IMR-90 (cell line): ENCODE data around the gene CITED4. TPM values are rescaled to one million over a fixed set of nuclear protein-coding genes. Genes with fewer than 3 reads are reported as not detected.

Experiments used
- ATAC-seq: fragments of 200-7000 bp; cut with Tn5 transposase; 2 replicates; pipeline ENCODE4 v1.9.1; 2020; ENCODE audit warnings: low read depth, mild to moderate bottlenecking, moderate library complexity
- BruUV-seq: library from RNA; stranded (reverse); fragments of 400-500 nt; replicated peaks from 2 replicates; lab custom pipeline; 2021; lab: Mats Ljungman, UMichigan
- CTCF ChIA-PET: fragments of 300-600 bp; formaldehyde crosslinking; extraction: SDS; loops from one replicate; lab custom pipeline; 2021; ENCODE audit warnings: antibody characterized with exemption; lab: Yijun Ruan, JAX
- POLR2A ChIA-PET: fragments of 300-600 bp; sonication (Branson Sonifier 250); formaldehyde crosslinking; loops from one replicate; lab custom pipeline; 2022; ENCODE audit warnings: antibody characterized with exemption; ENCODE audit not compliant: unreplicated experiment; lab: Charles Lee
- DNase-seq: peaks from one replicate; pipeline ENCODE4 v3.0.0; 2013
- H2AFZ ChIP-seq: replicated peaks from 2 replicates; pipeline ENCODE3; 2013; ENCODE audit warnings: low read length, mild to moderate bottlenecking; ENCODE audit not compliant: poor library complexity
- H2AK5ac ChIP-seq: 2 replicates; pipeline ENCODE4 v1.6.1; 2013; ENCODE audit warnings: low read depth, low read length, inconsistent platforms
- H2AK9ac ChIP-seq: replicated peaks from 2 replicates; pipeline ENCODE3; 2013; ENCODE audit warnings: mild to moderate bottlenecking, low read depth, low read length, moderate library complexity; ENCODE audit not compliant: poor library complexity
- H2BK120ac ChIP-seq: 2 replicates; pipeline ENCODE4 v1.6.1; 2013; ENCODE audit warnings: low read depth, low read length, inconsistent platforms
- H2BK15ac ChIP-seq: 3 replicates; pipeline ENCODE4 v1.6.1; 2013; ENCODE audit warnings: low read depth, low read length, inconsistent platforms
- H2BK20ac ChIP-seq: 2 replicates; pipeline ENCODE4 v1.6.1; 2013; ENCODE audit warnings: low read depth, mild to moderate bottlenecking, inconsistent platforms, low read length, moderate library complexity
- H2BK5ac ChIP-seq: 2 replicates; pipeline ENCODE4 v1.6.1; 2013; ENCODE audit warnings: mild to moderate bottlenecking, low read depth, low read length, inconsistent platforms; ENCODE audit not compliant: poor library complexity, severe bottlenecking
- H3K14ac ChIP-seq: replicated peaks from 2 replicates; pipeline ENCODE4 v1.6.1; 2013; ENCODE audit warnings: low read depth, low read length, inconsistent platforms
- H3K18ac ChIP-seq: 2 replicates; pipeline ENCODE4 v1.6.1; 2013; ENCODE audit warnings: low read depth, low read length, control low read depth
- H3K23ac ChIP-seq: 2 replicates; pipeline ENCODE4 v1.6.1; 2013; ENCODE audit warnings: low read depth, low read length, inconsistent platforms
- H3K27ac ChIP-seq: 2 replicates; pipeline ENCODE4 v1.5.1; 2013; ENCODE audit warnings: mild to moderate bottlenecking, control low read depth, low read length; ENCODE audit not compliant: insufficient read depth
- H3K27me3 ChIP-seq: 2 replicates; pipeline ENCODE4 v1.6.1; 2013; ENCODE audit warnings: low read length; ENCODE audit not compliant: control insufficient read depth, insufficient read depth
- H3K36me3 ChIP-seq: 2 replicates; pipeline ENCODE4 v1.6.1; 2013; ENCODE audit warnings: low read length, mixed read lengths; ENCODE audit not compliant: control insufficient read depth, insufficient read depth
- H3K4ac ChIP-seq: 2 replicates; pipeline ENCODE4 v1.6.1; 2013; ENCODE audit warnings: low read depth, low read length, inconsistent platforms
- H3K4me1 ChIP-seq: 2 replicates; pipeline ENCODE4 v1.6.1; 2013; ENCODE audit warnings: low read length, mixed read lengths; ENCODE audit not compliant: control insufficient read depth, insufficient read depth
- H3K4me2 ChIP-seq: 2 replicates; pipeline ENCODE4 v1.6.1; 2013; ENCODE audit warnings: low read depth, mild to moderate bottlenecking, control low read depth, low read length, moderate library complexity
- H3K4me3 ChIP-seq: 2 replicates; pipeline ENCODE4 v1.5.1; 2013; ENCODE audit warnings: low read depth, mild to moderate bottlenecking, control low read depth, low read length, moderate library complexity; ENCODE audit not compliant: insufficient read depth
- H3K56ac ChIP-seq: 2 replicates; pipeline ENCODE4 v1.6.1; 2013; ENCODE audit warnings: low read length, inconsistent platforms; ENCODE audit not compliant: insufficient read depth; ENCODE audit errors: extremely low read depth
- H3K79me1 ChIP-seq, 2 experiments: 2 replicates each; pipeline ENCODE4 v1.6.1; 2013; ENCODE audit warnings: low read length in 2 of 2, inconsistent platforms in 1 of 2, low read depth in 1 of 2
- H3K9ac ChIP-seq: 2 replicates; pipeline ENCODE4 v1.6.1; 2013; ENCODE audit warnings: low read depth, low read length, control low read depth
- H3K9me1 ChIP-seq: 2 replicates; pipeline ENCODE4 v1.6.1; 2013; ENCODE audit warnings: low read length, inconsistent platforms; ENCODE audit not compliant: insufficient read depth
- H3K9me3 ChIP-seq: 2 replicates; pipeline ENCODE4 v1.6.1; 2013; ENCODE audit warnings: low read length; ENCODE audit not compliant: control insufficient read depth, insufficient read depth
- H4K20me1 ChIP-seq: 2 replicates; pipeline ENCODE4 v1.6.1; 2013; ENCODE audit warnings: low read length, inconsistent platforms; ENCODE audit not compliant: insufficient read depth
- H4K5ac ChIP-seq: 2 replicates; pipeline ENCODE4 v1.6.1; 2013; ENCODE audit warnings: mild to moderate bottlenecking, low read depth, low read length, control low read depth
- H4K8ac ChIP-seq, 2 experiments: 2 replicates each; pipeline ENCODE4 v1.6.1; 2013; ENCODE audit warnings: low read depth in 2 of 2, low read length in 2 of 2, control low read depth in 1 of 2, inconsistent platforms in 1 of 2
- H4K91ac ChIP-seq: 2 replicates; pipeline ENCODE4 v1.6.1; 2013; ENCODE audit warnings: low read depth, low read length, inconsistent platforms; ENCODE audit not compliant: insufficient read depth
- BHLHE40 ChIP-seq: fragments of 150-350 bp; IDR thresholded peaks from 2 replicates; pipeline ENCODE4 v1.6.1; 2016; ENCODE audit warnings: mild to moderate bottlenecking, low read depth, low read length
- CEBPB ChIP-seq: IDR thresholded peaks from 2 replicates; pipeline ENCODE4 v1.6.1; 2012; ENCODE audit warnings: low read depth, low read length, improper control_type of control experiment
- MAFK ChIP-seq: IDR thresholded peaks from 2 replicates; pipeline ENCODE4 v1.6.1; 2012; ENCODE audit warnings: low read depth, low read length, improper control_type of control experiment
- POLR2A ChIP-seq: IDR thresholded peaks from 2 replicates; pipeline ENCODE4 v1.6.1; 2012; ENCODE audit warnings: mild to moderate bottlenecking, low read depth, low read length
- RAD21 ChIP-seq: IDR thresholded peaks from 2 replicates; pipeline ENCODE4 v1.6.1; 2012; ENCODE audit warnings: low read length, improper control_type of control experiment
- RCOR1 ChIP-seq: IDR thresholded peaks from 2 replicates; pipeline ENCODE4 v1.6.1; 2012; ENCODE audit warnings: mild to moderate bottlenecking, low read length, improper control_type of control experiment; ENCODE audit not compliant: insufficient replicate concordance
- SMC3 ChIP-seq: fragments of 150-350 bp; IDR thresholded peaks from 2 replicates; pipeline ENCODE4 v1.6.1; 2016; ENCODE audit warnings: low read depth, mild to moderate bottlenecking, antibody characterized with exemption, low read length, moderate library complexity
- WGBS, 2 experiments: methylation state at CpG; one replicate each; pipeline versions ENCODE4 v1.1.5 to v1.1.7; 2013; ENCODE audit warnings: missing lambda C conversion rate in 2 of 2; ENCODE audit not compliant: insufficient read length in 1 of 2; ENCODE audit errors: extremely low coverage in 2 of 2; 5-methylcytosine and 5-hydroxymethylcytosine counted together
- dilution Hi-C: fragments of 300-500 bp; cut with HindIII; formaldehyde crosslinking; loops from one replicate; pipeline ENCODE4 v1.14.3; 2018; ENCODE audit warnings: low sequenced_read_pairs; ENCODE audit not compliant: unreplicated experiment
- in situ Hi-C: fragments of 300-500 bp; cut with MboI; formaldehyde crosslinking; loops from 3 replicates; pipeline ENCODE4 v1.14.3; 2019; ENCODE audit warnings: low sequenced_read_pairs, inconsistent platforms, mixed read lengths
- intact Hi-C: fragments of 100-400 bp; cut with micrococcal nuclease; formaldehyde crosslinking; loops from 2 replicates; pipeline ENCODE4 v1.10.0; 2022
- polyA plus RNA-seq, 3 experiments: library from polyadenylated mRNA; depleted of rRNA; stranded (reverse); fragments of >200 nt; gene quantifications; 2 replicates each; pipeline ENCODE4 v1.2.3, GENCODE V29; 2012; ENCODE audit warnings: low replicate concordance in 1 of 3
- total RNA-seq: library from RNA; depleted of rRNA; stranded (reverse); fragments of >200 nt; gene quantifications from 2 replicates; pipeline ENCODE4 v1.2.3, GENCODE V29; 2012
- TF ChIP-seq, protein P1 (sequence below): fragments of 150-350 bp; IDR thresholded peaks from 2 replicates; pipeline ENCODE4 v1.6.1; 2017; ENCODE audit warnings: mild to moderate bottlenecking, antibody characterized with exemption, low read length, low read depth

The CITED4 gene
- total and polyA plus RNA-seq, 2 of the 4 experiments (the other 2 are of a cell fraction): under 0.01 to 1.6 TPM

DNA sequence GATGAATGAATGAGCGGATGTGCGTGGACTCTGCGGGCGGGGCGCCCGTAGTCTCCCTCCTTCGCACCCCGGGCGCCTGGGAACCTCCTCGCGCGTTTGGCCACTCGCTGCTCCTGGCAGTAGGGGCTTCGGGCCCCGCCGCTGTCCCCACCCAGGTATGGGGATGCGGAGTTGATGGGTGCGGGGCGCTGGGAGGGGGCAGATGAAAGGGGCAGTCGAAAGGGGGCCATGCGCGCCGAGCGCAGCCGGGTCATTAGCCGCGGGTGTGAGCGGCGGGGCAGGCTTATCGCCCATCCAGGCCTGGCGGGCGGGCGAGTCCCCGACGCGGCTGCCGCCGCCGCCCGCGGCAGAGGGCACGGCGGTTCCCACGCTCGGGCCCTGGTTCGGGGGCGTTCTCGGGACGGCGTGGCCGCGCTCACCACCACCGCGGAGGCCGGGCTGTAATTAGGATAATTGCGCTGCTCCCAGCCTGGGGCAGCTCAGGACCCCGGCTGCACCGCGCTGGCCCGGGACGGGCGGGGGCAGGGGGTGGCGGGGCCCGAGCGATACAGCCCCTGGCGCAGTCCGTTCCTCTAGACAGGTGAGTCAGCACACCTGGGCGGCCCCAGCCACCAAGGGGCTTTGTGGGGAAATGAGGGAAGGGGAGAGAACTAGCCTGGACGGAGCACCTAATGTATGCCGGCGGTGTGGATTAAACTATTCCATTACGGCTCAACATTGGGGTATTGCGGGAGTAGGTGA is 22.1 kb upstream of the CITED4 start:
- Histone ChIP-seq H3K23ac (no peak overlapping the region), H4K91ac (no peak overlapping the region), H4K8ac (no peak overlapping the region), H4K5ac (no peak overlapping the region), H4K20me1 (no peaks in the 10 kb centered on the region), H2BK20ac (no peak overlapping the region), H2AFZ (peak overlapping the region; percentile 85), H3K4ac (no peak overlapping the region), H3K79me1 (no peaks in the 10 kb centered on the region), H2AK9ac (peak overlapping the region; percentile 53), H3K14ac (no peak overlapping the region), H3K9me3 (no peaks in the 10 kb centered on the region), H3K36me3 (no peaks in the 10 kb centered on the region), H3K9me1 (0 out of 2 replicates have a peak, but pooled peaks cover 4% of the 10 kb centered on the region), H2BK120ac (no peak overlapping the region), H3K27ac (no peak overlapping the region), H2BK15ac (no peak overlapping the region), H3K18ac (no peak overlapping the region), H2BK5ac (no peak overlapping the region), H3K4me1 (no peaks in the 10 kb centered on the region), H3K56ac (no peak overlapping the region), H3K4me2 (no peak overlapping the region), H2AK5ac (no peak overlapping the region), H3K4me3 (no peak overlapping the region), H3K9ac (no peak overlapping the region), H3K27me3 (peaks cover 13% of the 10 kb centered on the region; the same call in 1 of the 2 replicates)
- 46% methylated on average over 9 of the region's 73 CpGs; no CpG with 5 or more reads in 1 of the 2 experiments for WGBS, 2 experiments
- POLR2A ChIA-PET: no interaction called here
- DNase-seq (no peak), ATAC-seq (no peak)
- TF ChIP-seq POLR2A (no peak), RCOR1 (no peak), RAD21 (no peak), BHLHE40 (no peak), MAFK (no peak), SMC3 (no peak), CEBPB (no peak)
- TF ChIP-seq, protein P1, sequence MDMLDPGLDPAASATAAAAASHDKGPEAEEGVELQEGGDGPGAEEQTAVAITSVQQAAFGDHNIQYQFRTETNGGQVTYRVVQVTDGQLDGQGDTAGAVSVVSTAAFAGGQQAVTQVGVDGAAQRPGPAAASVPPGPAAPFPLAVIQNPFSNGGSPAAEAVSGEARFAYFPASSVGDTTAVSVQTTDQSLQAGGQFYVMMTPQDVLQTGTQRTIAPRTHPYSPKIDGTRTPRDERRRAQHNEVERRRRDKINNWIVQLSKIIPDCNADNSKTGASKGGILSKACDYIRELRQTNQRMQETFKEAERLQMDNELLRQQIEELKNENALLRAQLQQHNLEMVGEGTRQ: no peak
- in situ Hi-C loops: no loop called here
- CTCF ChIA-PET: interaction anchor here (0.6 kb wide), 1 partner anchor 10 kb away, joined by 6 read pairs; no protein-coding TSS in a partner anchor
- intact Hi-C loops: no loop called here
- BruUV-seq: no TSS peak
- dilution Hi-C loops: no loop called here
